A549 (cell line): ENCODE results near the gene ATG10. TPM values are rescaled to one million over a fixed set of nuclear protein-coding genes. Genes with fewer than 3 reads are reported as not detected.

Experiments used
- ATAC-seq, 2 experiments: fragments of 200-7000 bp in 1 of 2; fragments of >200 bp in 1 of 2; cut with Nextera tagmentation in 1 of 2; cut with Tn5 transposase in 1 of 2; 3 replicates each; pipeline versions ENCODE4 v1.8.0 to v1.9.1; 2018 to 2020; ENCODE audit warnings: mild to moderate bottlenecking in 1 of 2, moderate library complexity in 1 of 2
- CTCF ChIA-PET: fragments of 300-600 bp; sonication (Branson Sonifier 250); formaldehyde crosslinking; extraction: SDS; loops from one replicate; lab custom pipeline; 2021; ENCODE audit warnings: antibody characterized with exemption, inconsistent platforms; lab: Yijun Ruan, JAX
- POLR2A ChIA-PET: fragments of 350-600 bp; formaldehyde crosslinking; extraction: SDS; loops from one replicate; lab custom pipeline; 2021; ENCODE audit warnings: antibody characterized with exemption, inconsistent platforms; lab: Yijun Ruan, JAX
- DNase-seq, 2 experiments: peaks; one replicate each; pipeline versions ENCODE4 v3.0.0 to v3.0.0-alpha.2; 2011 to 2016; ENCODE audit warnings: low read depth in 1 of 2, low spot score in 1 of 2
- FAIRE-seq: peaks from 2 replicates; lab custom pipeline; 2011; peaks lifted over from hg19 to GRCh38; lab: Jason Lieb, UNC
- H3K27ac ChIP-seq, 2 experiments: fragments of >200 bp; sonication (Bioruptor Twin); formaldehyde crosslinking; 3 replicates each; pipeline ENCODE4 v1.5.1; 2016 to 2017
- H3K4me1 ChIP-seq: fragments of >200 bp; sonication (Bioruptor Twin); formaldehyde crosslinking; 3 replicates; pipeline ENCODE4 v1.6.1; 2016
- H3K4me2 ChIP-seq: fragments of >200 bp; sonication (Bioruptor Twin); formaldehyde crosslinking; 3 replicates; pipeline ENCODE4 v1.6.1; 2016
- H3K4me3 ChIP-seq: fragments of >200 bp; sonication (Bioruptor Twin); formaldehyde crosslinking; 3 replicates; pipeline ENCODE4 v1.5.1; 2016
- H3K9me3 ChIP-seq: fragments of >200 bp; sonication (Bioruptor Twin); formaldehyde crosslinking; 3 replicates; pipeline ENCODE4 v1.6.1; 2016
- CBX8 ChIP-seq: fragments of 200-600 bp; sonication (generic); IDR thresholded peaks from 2 replicates; pipeline ENCODE4 v1.6.1; 2016
- CHD4 ChIP-seq: fragments of 200-600 bp; sonication (generic); IDR thresholded peaks from 2 replicates; pipeline ENCODE4 v1.6.1; 2016; ENCODE audit warnings: antibody characterized with exemption, mild to moderate bottlenecking, borderline replicate concordance
- CTCF ChIP-seq: fragments of >200 bp; sonication (Bioruptor Twin); formaldehyde crosslinking; IDR thresholded peaks from 3 replicates; pipeline ENCODE4 v1.5.1; 2016
- EHF ChIP-seq: fragments of 250-450 bp; sonication (Bioruptor Pico); IDR thresholded peaks from 2 replicates; pipeline ENCODE4 v1.5.0; 2020; ENCODE audit warnings: mild to moderate bottlenecking
- EHMT2 ChIP-seq: fragments of 200-600 bp; sonication (generic); IDR thresholded peaks from 2 replicates; pipeline ENCODE4 v1.6.1; 2016; ENCODE audit warnings: antibody characterized with exemption, low read depth, mild to moderate bottlenecking, moderate library complexity
- EP300 ChIP-seq, 2 experiments: fragments of >200 bp; sonication (Bioruptor Twin); formaldehyde crosslinking; IDR thresholded peaks; 2 replicates in 1 of 2; 3 replicates in 1 of 2; pipeline ENCODE4 v1.6.1; 2016 to 2017
- FOXS1 ChIP-seq: fragments of 250-450 bp; sonication (Bioruptor Pico); IDR thresholded peaks from 2 replicates; pipeline ENCODE4 v1.5.0; 2020; ENCODE audit warnings: mild to moderate bottlenecking, moderate library complexity
- HES2 ChIP-seq: fragments of >200 bp; sonication (Bioruptor Twin); formaldehyde crosslinking; IDR thresholded peaks from 2 replicates; pipeline ENCODE4 v1.6.1; 2016
- HMGXB4 ChIP-seq: fragments of 250-450 bp; sonication (Bioruptor Pico); IDR thresholded peaks from 2 replicates; pipeline ENCODE4 v1.5.0; 2021; ENCODE audit warnings: mild to moderate bottlenecking, moderate library complexity, borderline replicate concordance
- JUNB ChIP-seq: fragments of >200 bp; sonication (Bioruptor Twin); formaldehyde crosslinking; IDR thresholded peaks from 2 replicates; pipeline ENCODE4 v1.6.1; 2016
- KDM1A ChIP-seq: fragments of 200-600 bp; sonication (generic); IDR thresholded peaks from 2 replicates; pipeline ENCODE4 v1.6.1; 2016; ENCODE audit warnings: low read depth, mild to moderate bottlenecking
- MAZ ChIP-seq: fragments of 150-350 bp; IDR thresholded peaks from 2 replicates; pipeline ENCODE4 v1.6.1; 2014; ENCODE audit warnings: antibody characterized with exemption, low read depth, low read length, borderline replicate concordance
- PHF8 ChIP-seq: fragments of 200-600 bp; sonication (generic); IDR thresholded peaks from 2 replicates; pipeline ENCODE4 v1.6.1; 2016; ENCODE audit warnings: low read depth, mild to moderate bottlenecking, antibody characterized with exemption, moderate library complexity, borderline replicate concordance
- POLR2A ChIP-seq: IDR thresholded peaks from 2 replicates; pipeline ENCODE4 v1.6.1; 2012; ENCODE audit warnings: mild to moderate bottlenecking, low read length
- RAD21 ChIP-seq, 2 experiments: fragments of >200 bp in 1 of 2; sonication (Bioruptor Twin) in 1 of 2; formaldehyde crosslinking in 1 of 2; IDR thresholded peaks in 1 of 2; conservative IDR thresholded peaks in 1 of 2; 2 replicates in 1 of 2; 3 replicates in 1 of 2; pipeline ENCODE4 v1.6.1; 2012 to 2018; ENCODE audit warnings: inconsistent platforms in 1 of 2
- SMC3 ChIP-seq: fragments of >200 bp; sonication (Bioruptor Twin); formaldehyde crosslinking; IDR thresholded peaks from 3 replicates; pipeline ENCODE4 v1.6.1; 2018; ENCODE audit warnings: inconsistent platforms
- TP53 ChIP-seq: fragments of 250-450 bp; sonication (Bioruptor Pico); IDR thresholded peaks from 2 replicates; pipeline ENCODE4 v1.5.0; 2021; ENCODE audit warnings: mild to moderate bottlenecking, moderate library complexity
- ZC3H11A ChIP-seq: fragments of 450-650 bp; IDR thresholded peaks from 2 replicates; pipeline ENCODE4 v1.6.1; 2014; ENCODE audit warnings: antibody characterized with exemption, mild to moderate bottlenecking
- ZFP36 ChIP-seq: fragments of 450-650 bp; IDR thresholded peaks from 2 replicates; pipeline ENCODE4 v1.6.1; 2014; ENCODE audit warnings: borderline replicate concordance; ENCODE audit not compliant: partially characterized antibody
- ZNF302 ChIP-seq: fragments of 250-450 bp; sonication (Bioruptor Pico); IDR thresholded peaks from 2 replicates; pipeline ENCODE4 v1.9.0; 2021; ENCODE audit warnings: inconsistent platforms, mild to moderate bottlenecking, moderate library complexity
- WGBS: methylation state at CpG from one replicate; pipeline ENCODE4 v1.1.6; 2017; ENCODE audit errors: missing lambda C conversion rate; 5-methylcytosine and 5-hydroxymethylcytosine counted together
- polyA plus RNA-seq, 4 experiments: library from polyadenylated mRNA; depleted of rRNA in 3 of 4; stranded (reverse); fragments of >200 nt; fragmentation: RNase III in 1 of 4; extraction: RNeasy Plus Mini Kit Qiagen cat#74134 plus additional on column Dnase treatment in 1 of 4; gene quantifications; 2 replicates in 3 of 4; 3 replicates in 1 of 4; pipeline ENCODE4 v1.2.3, GENCODE V29; 2011 to 2017

Gene ATG10
- polyA plus RNA-seq, 2 of the 4 experiments (the other 2 are of a cell fraction) = 12.7 to 17.9 TPM

- no peak for FAIRE-seq
- TF ChIP-seq ZNF302 (no peak), ZC3H11A (no peak), CBX8 (no peak), HMGXB4 (CRISPR knock-in tag) (no peak), TP53 (CRISPR knock-in tag) (no peak), CHD4 (no peak), EP300 (IDR thresholded peaks at IDR 0.05) (no peak), HES2 (no peak), JUNB (no peak), POLR2A (no peak), MAZ (no peak), PHF8 (no peak)
- TF ChIP-seq, all 56 proteins: peak for 0
- 77% methylated on average over 3 of the region's 3 CpGs for WGBS
- POLR2A ChIA-PET = interaction anchor here (0.5 to 0.7 kb wide), 3 partner anchors 22 to 1410 kb away, joined by 3 to 5 read pairs (median 4); no protein-coding TSS in a partner anchor
- no peak overlapping the region for H3K4me3 ChIP-seq
- no peak for DNase-seq
- H3K4me2 ChIP-seq = no peak overlapping the region
- H3K9me3 ChIP-seq = no peaks in the 10 kb centered on the region
- H3K27ac ChIP-seq = no peak overlapping the region
- no peaks in the 10 kb centered on the region for H3K4me1 ChIP-seq
- ATAC-seq = no peak
- CTCF ChIA-PET = interaction anchor here (0.9 to 2.4 kb wide), 4 partner anchors 11 to 836 kb away, joined by 4 to 16 read pairs (median 8); no protein-coding TSS in a partner anchor
Measured at GRCh38 chr5:82257729-82258128, 285.9 kb downstream of the ATG10 start.

- Histone ChIP-seq H3K4me2 (no peak overlapping the region), H3K4me1 (no peaks in the 10 kb centered on the region), H3K27ac (no peak overlapping the region), H3K9me3 (no peaks in the 10 kb centered on the region), H3K4me3 (no peak overlapping the region)
- WGBS = 88% methylated on average over 3 of the region's 3 CpGs
- TF ChIP-seq EHF (CRISPR knock-in tag) = no peak
- TF ChIP-seq KDM1A = no peak
- no peak for TF ChIP-seq ZNF302
- peak; percentile 68 for TF ChIP-seq CTCF
- TF ChIP-seq MAZ = no peak
- no peak for TF ChIP-seq FOXS1 (CRISPR knock-in tag)
- TF ChIP-seq ZFP36 = no peak
- no peak for TF ChIP-seq EHMT2
- no peak for TF ChIP-seq HES2
- TF ChIP-seq SMC3 = peak; percentile 53; the same call in 2 of the 3 replicates
- peak; percentile 48 to 55 for TF ChIP-seq RAD21 (conservative IDR thresholded peaks at IDR 0.05 in 1 of 2, IDR thresholded peaks at IDR 0.05 in 1 of 2)
- peak; percentile 86 for FAIRE-seq
- ATAC-seq = peak; percentile 83 to 86
- ChIA-PET CTCF (interaction anchor here (0.7 to 3.2 kb wide), 18 partner anchors 9 to 1054 kb away, joined by 3 to 16 read pairs (median 4); no protein-coding TSS in a partner anchor), POLR2A (interaction anchor here (1.2 kb wide), 1 partner anchor 15 kb away, joined by 3 read pairs; no protein-coding TSS in a partner anchor)
- peak; percentile 14 to 35 for DNase-seq
Measured at GRCh38 chr5:82259172-82259800, 287.5 kb downstream of the ATG10 start.
